GM21367 (cell line): ENCODE measurements around the gene UBQLN1.
"Not testable (repeated sequence)": the region's sequence is repeated elsewhere in the genome, so short reads cannot be mapped to it uniquely, and the experiment has no call there.

Experiments
- ATAC-seq: cut with Tn5 transposase; IDR thresholded peaks from one replicate; pipeline ENCODE4 v1.9.1; 2021; ENCODE audit not compliant: unreplicated experiment

The UBQLN1 gene

DNA sequence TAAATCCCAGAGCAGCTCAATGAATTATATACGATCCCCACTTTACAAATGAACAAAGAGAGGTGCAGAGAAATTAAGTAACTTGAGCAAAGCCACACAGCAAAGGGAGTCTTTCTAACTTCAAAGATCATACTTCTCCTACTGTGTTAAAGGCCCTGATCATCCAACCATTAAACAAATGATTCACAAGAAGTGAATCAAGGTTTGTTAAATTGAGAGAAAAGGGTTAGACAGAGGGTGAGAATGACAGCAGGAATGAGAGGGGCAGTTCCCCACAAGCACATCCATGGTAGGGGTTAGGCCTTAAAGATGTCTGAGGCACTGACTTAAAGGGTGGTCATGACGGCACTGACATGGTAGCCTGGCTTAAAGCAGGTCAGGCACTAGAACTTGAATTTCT is 74.1 kb downstream of the UBQLN1 start:
- no peak for ATAC-seq

DNA sequence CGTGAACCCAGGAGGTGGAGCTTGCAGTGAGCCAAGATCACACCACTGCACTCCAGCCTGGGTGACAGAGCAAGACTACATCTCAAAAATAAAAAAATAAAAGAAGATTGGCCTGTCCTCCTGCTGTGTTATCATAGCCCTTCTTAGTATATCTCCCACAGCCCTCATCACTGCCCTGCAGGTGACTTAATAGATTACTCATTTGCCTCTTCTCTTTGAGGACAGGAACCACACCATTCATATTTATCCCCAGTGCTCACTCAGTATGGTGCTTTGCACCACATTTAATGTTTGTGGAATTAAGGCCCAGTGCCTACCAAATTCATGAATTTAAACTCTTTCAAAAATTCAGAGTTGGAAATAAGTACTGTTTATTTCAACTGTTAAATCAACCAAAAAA is 74.5 kb downstream of the UBQLN1 start:
- ATAC-seq, result no peak

GRCh38 chr9:83630938-83631457 is 76.8 kb downstream of the UBQLN1 start:
- no peak for ATAC-seq

DNA sequence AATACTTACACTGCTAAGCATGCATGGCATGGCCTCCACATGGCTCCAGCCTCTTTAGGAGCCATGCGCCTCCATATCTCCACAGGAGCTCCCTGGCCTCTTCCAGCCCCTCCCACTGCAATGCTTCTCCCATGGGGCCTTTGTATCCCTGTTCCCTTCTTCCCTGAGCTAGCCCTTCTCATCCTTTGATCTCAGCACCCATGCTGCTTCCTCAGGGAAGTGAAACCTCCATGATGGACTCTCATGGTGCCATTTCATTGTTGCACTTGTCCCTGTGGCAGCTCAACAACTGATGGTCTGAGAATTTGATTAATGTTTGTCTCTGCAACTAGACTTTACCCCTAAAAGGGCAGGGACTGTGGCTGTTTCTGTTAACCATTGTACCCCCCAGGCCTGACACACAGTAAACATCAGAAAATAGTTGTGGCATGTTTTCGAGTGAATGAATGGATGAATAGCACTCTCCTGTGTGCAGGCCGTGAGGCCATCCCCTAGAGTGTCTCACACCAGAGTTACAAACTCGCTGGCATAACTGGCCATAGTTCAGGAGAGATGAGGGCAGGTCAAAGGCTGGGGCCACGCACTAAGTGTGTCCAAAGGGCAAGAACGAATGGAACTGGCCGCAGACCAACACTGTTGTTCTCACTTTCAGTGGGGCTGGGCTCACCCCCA is 78.2 kb downstream of the UBQLN1 start:
- ATAC-seq, result no peak

- no peak for ATAC-seq
Measured at GRCh38 chr9:83628540-83628939, 79.2 kb downstream of the UBQLN1 start.

- ATAC-seq, result no peak
Measured at GRCh38 chr9:83625178-83625577, 82.6 kb downstream of the UBQLN1 start.

- ATAC-seq, result peak; percentile 25
Measured at GRCh38 chr9:83623679-83624076, 84.1 kb downstream of the UBQLN1 start.

- peak; percentile 74 for ATAC-seq
Measured at GRCh38 chr9:83622939-83623678, 84.6 kb downstream of the UBQLN1 start, which contains the start of gene IDNK. Gene IDNK (plus strand): TSS chr9:83623143. CDS start chr9:83623172, 29 bp downstream.

DNA sequence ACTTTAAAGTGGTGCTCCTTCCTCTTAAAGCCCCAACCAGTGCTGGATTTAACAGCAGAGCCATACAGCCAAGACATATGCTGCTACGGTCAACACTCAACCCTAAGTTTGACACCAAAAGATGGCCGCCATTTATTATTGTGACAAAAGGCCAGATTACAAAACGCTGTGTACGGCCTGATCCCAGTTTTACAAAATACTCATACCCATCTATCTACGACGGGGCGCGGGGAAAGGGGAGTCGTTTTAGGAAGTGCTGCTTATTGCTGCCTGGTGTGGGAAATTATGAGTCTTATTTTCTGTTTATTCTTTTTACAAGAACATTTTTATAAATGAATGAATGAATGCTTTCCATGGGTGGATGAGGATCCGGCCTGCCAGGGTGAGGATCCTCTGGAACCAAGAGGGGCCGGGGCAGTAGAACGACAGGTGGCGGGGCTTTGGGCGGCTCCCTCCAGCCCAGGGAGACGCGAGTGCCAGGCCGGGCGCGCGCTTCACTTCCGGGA is 85.3 kb downstream of the UBQLN1 start:
- peak; percentile 43 for ATAC-seq

GRCh38 chr9:83620841-83621636 is 86.7 kb downstream of the UBQLN1 start:
- ATAC-seq, result peak; percentile 29

GRCh38 chr9:83617299-83617698 is 90.5 kb downstream of the UBQLN1 start:
- ATAC-seq, result no peak

GRCh38 chr9:83613298-83613697 is 94.5 kb downstream of the UBQLN1 start:
- ATAC-seq, result not testable (repeated sequence)
